ENCODE data around the gene USP35. TPM values are rescaled to one million over a fixed set of nuclear protein-coding genes. Genes with fewer than 3 reads are reported as not detected.

Gene USP35
- total RNA-seq, 4 donors from 2014 or later = 6.6 to 30.6 (median 13.3) TPM

DNA sequence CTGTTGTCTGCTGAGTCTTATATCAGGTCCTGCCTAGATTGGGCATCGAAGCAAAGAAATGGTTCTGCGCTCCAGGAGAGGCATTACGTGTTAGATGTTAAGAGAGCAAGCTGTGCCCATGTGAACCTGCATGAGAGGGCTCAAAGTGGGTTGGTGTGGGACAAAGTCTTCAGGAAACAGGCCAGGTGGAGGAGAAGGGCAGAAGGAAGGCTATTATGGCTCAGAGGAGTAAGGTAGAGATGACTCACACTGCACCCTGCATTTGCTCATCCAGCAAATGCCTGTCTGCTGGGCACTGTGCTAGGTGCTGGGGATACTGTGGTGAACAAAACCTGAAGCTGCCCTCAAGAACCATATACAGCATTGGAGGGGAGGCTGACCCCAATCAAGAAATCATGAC lies 5.8 kb downstream of the USP35 start:
- peak in 1 of 2 donors; percentile 62 for TF ChIP-seq POLR2A (IDR thresholded peaks at IDR 0.05)
- TF ChIP-seq, protein P1, sequence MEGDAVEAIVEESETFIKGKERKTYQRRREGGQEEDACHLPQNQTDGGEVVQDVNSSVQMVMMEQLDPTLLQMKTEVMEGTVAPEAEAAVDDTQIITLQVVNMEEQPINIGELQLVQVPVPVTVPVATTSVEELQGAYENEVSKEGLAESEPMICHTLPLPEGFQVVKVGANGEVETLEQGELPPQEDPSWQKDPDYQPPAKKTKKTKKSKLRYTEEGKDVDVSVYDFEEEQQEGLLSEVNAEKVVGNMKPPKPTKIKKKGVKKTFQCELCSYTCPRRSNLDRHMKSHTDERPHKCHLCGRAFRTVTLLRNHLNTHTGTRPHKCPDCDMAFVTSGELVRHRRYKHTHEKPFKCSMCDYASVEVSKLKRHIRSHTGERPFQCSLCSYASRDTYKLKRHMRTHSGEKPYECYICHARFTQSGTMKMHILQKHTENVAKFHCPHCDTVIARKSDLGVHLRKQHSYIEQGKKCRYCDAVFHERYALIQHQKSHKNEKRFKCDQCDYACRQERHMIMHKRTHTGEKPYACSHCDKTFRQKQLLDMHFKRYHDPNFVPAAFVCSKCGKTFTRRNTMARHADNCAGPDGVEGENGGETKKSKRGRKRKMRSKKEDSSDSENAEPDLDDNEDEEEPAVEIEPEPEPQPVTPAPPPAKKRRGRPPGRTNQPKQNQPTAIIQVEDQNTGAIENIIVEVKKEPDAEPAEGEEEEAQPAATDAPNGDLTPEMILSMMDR (IDR thresholded peaks at IDR 0.05) = no peak
- Histone ChIP-seq H3K27ac (peak overlapping the region in 3 of 4 donors; percentile 36 to 72 (median 51)), H3K9me3 (no peaks in the 10 kb centered on the region), H3K4me3 (no peak overlapping the region), H3K36me3 (peaks cover 0 to 9% (median 0%) of the 10 kb centered on the region in 3 donors), H3K27me3 (no peaks in the 10 kb centered on the region), H3K4me1 (peaks cover 0 to 9% (median 5%) of the 10 kb centered on the region in 4 donors)
- peak in 1 of 3 donors; percentile 79 for DNase-seq

DNA sequence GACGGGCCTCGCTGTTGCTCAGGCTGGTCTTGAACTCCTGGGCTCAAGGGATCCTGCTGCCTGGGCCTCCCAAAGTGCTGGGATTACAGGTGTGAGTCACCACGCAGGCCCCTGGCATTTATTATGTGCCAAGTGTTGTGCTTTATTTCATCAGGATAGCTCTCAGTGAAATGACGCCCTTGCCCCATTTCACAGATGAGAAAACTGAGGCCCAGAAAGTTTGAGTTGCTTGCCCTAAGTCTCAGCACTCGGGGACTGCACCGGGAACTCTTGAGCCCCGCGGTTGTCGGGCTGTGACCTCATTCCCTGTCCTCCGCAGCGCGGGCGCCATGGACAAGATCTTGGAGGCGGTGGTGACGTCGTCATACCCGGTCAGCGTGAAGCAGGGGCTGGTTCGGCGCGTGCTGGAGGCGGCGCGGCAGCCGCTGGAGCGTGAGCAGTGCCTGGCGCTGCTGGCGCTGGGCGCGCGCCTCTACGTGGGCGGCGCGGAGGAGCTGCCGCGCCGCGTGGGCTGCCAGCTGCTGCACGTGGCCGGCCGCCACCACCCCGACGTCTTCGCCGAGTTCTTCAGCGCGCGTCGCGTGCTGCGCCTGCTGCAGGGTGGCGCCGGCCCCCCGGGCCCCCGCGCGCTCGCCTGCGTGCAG lies 7.3 kb downstream of the USP35 start:
- peak in 1 of 3 donors; percentile 43 for DNase-seq
- Histone ChIP-seq H3K27ac (no peak overlapping the region), H3K9me3 (no peaks in the 10 kb centered on the region), H3K4me1 (peaks cover 0 to 2% (median 0%) of the 10 kb centered on the region in 4 donors), H3K4me3 (no peak overlapping the region), H3K36me3 (peaks cover 0 to 22% (median 0%) of the 10 kb centered on the region in 3 donors), H3K27me3 (no peaks in the 10 kb centered on the region)
- TF ChIP-seq, protein P1 (IDR thresholded peaks at IDR 0.05) = no peak
- TF ChIP-seq POLR2A (IDR thresholded peaks at IDR 0.05) = no peak

DNA sequence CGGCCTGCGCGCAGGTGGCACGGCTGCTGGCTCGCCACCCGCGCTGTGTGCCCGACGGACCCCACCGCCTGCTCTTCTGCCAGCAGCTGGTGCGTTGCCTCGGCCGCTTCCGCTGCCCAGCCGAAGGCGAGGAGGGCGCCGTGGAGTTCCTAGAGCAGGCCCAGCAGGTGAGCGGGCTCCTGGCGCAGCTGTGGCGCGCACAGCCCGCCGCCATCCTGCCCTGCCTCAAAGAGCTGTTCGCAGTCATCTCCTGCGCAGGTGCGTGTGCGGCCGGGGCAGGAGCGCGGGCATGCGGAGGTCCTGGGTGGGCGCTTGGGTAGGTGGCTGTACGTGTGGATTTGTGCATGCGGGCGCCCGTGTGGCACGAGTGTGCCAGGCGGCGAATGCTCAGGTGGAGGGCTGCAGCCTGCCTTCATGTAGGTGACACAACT lies 8.0 kb downstream of the USP35 start:
- Histone ChIP-seq H3K4me3 (no peak overlapping the region), H3K4me1 (no peaks in the 10 kb centered on the region), H3K27ac (no peak overlapping the region), H3K27me3 (no peaks in the 10 kb centered on the region), H3K36me3 (peaks cover 0 to 29% (median 0%) of the 10 kb centered on the region in 3 donors), H3K9me3 (no peaks in the 10 kb centered on the region)
- TF ChIP-seq POLR2A (IDR thresholded peaks at IDR 0.05) = no peak
- TF ChIP-seq, protein P1 (IDR thresholded peaks at IDR 0.05) = no peak
- DNase-seq = peak in 1 of 3 donors; percentile 34

DNA sequence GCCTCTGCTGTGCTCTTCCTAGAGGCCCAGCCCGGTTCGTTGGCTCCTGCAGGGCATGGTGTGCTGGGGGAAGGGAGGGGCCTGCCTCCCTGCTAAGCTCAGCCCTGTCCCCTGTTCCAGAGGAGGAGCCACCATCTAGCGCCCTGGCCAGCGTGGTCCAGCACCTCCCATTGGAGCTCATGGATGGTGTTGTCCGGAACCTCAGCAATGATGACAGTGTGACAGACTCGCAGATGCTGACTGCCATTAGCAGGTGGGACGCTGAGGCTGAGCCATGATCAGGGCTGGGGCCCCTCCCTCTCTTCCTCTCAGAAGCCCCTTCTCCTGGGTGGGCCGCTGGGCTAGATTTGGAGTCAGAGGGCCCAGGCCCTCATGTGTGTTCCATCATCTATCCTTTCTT lies 9.1 kb downstream of the USP35 start:
- H3K9me3 ChIP-seq = no peaks in the 10 kb centered on the region
- TF ChIP-seq, protein P1 (IDR thresholded peaks at IDR 0.05) = no peak
- no peak for TF ChIP-seq POLR2A (IDR thresholded peaks at IDR 0.05)
- H3K4me1 ChIP-seq = peaks cover 0 to 4% (median 0%) of the 10 kb centered on the region in 4 donors
- peak in 1 of 3 donors; percentile 34 for DNase-seq
- H3K27ac ChIP-seq = no peak overlapping the region
- peaks cover 0 to 30% (median 0%) of the 10 kb centered on the region in 3 donors for H3K36me3 ChIP-seq
- no peak overlapping the region for H3K4me3 ChIP-seq
- H3K27me3 ChIP-seq = no peaks in the 10 kb centered on the region

DNA sequence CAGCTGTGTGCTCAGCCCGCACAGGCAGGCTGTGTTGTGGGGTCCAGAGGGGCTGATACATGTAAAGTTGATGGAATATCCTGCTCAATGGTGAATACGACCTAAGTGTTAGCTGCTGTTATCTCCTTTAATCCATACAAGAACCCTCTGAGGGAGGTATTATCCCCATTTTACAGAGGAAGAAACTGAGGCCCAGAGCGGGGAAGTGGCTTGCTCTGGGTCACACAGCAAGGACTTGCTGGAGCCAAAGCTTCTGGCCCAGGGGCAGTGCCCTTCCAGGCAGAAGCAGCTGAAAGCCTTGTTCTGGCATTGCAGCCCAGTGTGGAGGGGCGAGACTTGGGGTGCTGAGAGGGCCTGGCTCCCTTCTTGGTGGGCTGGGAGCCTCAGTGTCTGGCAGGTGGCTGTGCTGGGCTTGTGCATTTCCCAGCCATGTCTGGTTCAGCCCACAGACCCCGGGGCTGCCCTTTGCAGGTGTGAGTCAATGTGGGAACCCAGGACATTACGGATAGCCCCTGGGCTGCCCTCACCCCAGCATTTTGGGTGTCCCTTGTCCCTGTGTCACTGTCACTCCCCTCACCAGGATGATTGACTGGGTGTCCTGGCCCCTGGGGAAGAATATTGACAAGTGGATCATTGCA lies 10.4 kb downstream of the USP35 start:
- H3K36me3 ChIP-seq = peaks cover 0 to 30% (median 0%) of the 10 kb centered on the region in 3 donors

More for the DNA sequence above, 10.4 kb downstream of the USP35 start:
- no peaks in the 10 kb centered on the region for H3K9me3 ChIP-seq
- no peak for TF ChIP-seq POLR2A (IDR thresholded peaks at IDR 0.05)
- TF ChIP-seq, protein P1 (IDR thresholded peaks at IDR 0.05) = no peak
- no peak overlapping the region for H3K27ac ChIP-seq
- peaks cover 0 to 4% (median 0%) of the 10 kb centered on the region in 4 donors for H3K4me1 ChIP-seq
- H3K4me3 ChIP-seq = no peak overlapping the region
- no peak for DNase-seq
- no peaks in the 10 kb centered on the region for H3K27me3 ChIP-seq

Measured in Peyer's patch (tissue), 4 donors.